NCI-H146 (cell line): Measurements from ENCODE around the gene VGF.
"Not testable (repeated sequence)": the region's sequence is repeated elsewhere in the genome, so short reads cannot be mapped to it uniquely, and the experiment has no call there.

ENCODE experiments used
- DNase-seq: peaks from one replicate; lab custom pipeline; 2025; lab: John Stamatoyannopoulos, UW

The VGF gene

GRCh38 chr7:101165075-101165957, at the start of gene VGF:
Gene VGF, minus strand, starts transcription at chr7:101165569. Its CDS starts 726 bp downstream, at chr7:101164843.
- DNase-seq: peak; percentile 95

GRCh38 chr7:101212014-101212413, 46.6 kb upstream of the VGF start:
- no peak for DNase-seq

GRCh38 chr7:101211501-101211900, 46.1 kb upstream of the VGF start:
- DNase-seq: no peak

- DNase-seq: no peak
Observed at GRCh38 chr7:101210143-101210542, 44.8 kb upstream of the VGF start.

GRCh38 chr7:101208794-101209193, 43.4 kb upstream of the VGF start:
- DNase-seq: no peak

- DNase-seq: no peak
Observed at GRCh38 chr7:101207459-101207858, 42.1 kb upstream of the VGF start.

- DNase-seq: no peak
Observed at GRCh38 chr7:101206665-101207042, 41.3 kb upstream of the VGF start.

GRCh38 chr7:101205901-101206664, 40.7 kb upstream of the VGF start:
- no peak for DNase-seq

GRCh38 chr7:101203740-101204738, 38.7 kb upstream of the VGF start:
- DNase-seq: not testable (repeated sequence)

GRCh38 chr7:101202603-101202918, 37.2 kb upstream of the VGF start:
- DNase-seq: no peak

- peak; percentile 63 for DNase-seq
Observed at GRCh38 chr7:101201695-101202602, 36.6 kb upstream of the VGF start.

- DNase-seq: peak; percentile 18
Observed at GRCh38 chr7:101200862-101201599, 35.7 kb upstream of the VGF start, which contains the start of gene MOGAT3. Gene MOGAT3, minus strand, starts transcription at chr7:101201036. Its CDS starts 182 bp downstream, at chr7:101200854.

- no peak for DNase-seq
Observed at GRCh38 chr7:101200504-101200861, 35.1 kb upstream of the VGF start.

GRCh38 chr7:101199522-101199921, 34.2 kb upstream of the VGF start:
- DNase-seq: not testable (repeated sequence)

- no peak for DNase-seq
Observed at GRCh38 chr7:101198476-101198875, 33.1 kb upstream of the VGF start.

- DNase-seq: no peak
Observed at GRCh38 chr7:101197991-101198390, 32.6 kb upstream of the VGF start.

- DNase-seq: no peak
Observed at GRCh38 chr7:101195884-101196283, 30.5 kb upstream of the VGF start.

- DNase-seq: no peak
Observed at GRCh38 chr7:101189109-101189508, 23.7 kb upstream of the VGF start.

GRCh38 chr7:101186844-101187428, 21.6 kb upstream of the VGF start:
- no peak for DNase-seq

- no peak for DNase-seq
Observed at GRCh38 chr7:101186194-101186593, 20.8 kb upstream of the VGF start.
